CD14-positive monocyte (primary cell): ENCODE measurements around the gene SORD. TPM values are rescaled to one million over a fixed set of nuclear protein-coding genes. Genes with fewer than 3 reads are reported as not detected.

ENCODE experiments used
- DNase-seq, 3 donors: peaks; one replicate each; pipeline ENCODE4 v3.0.0-alpha.2; 2011 to 2022
- H2AFZ ChIP-seq: 2 replicates; pipeline ENCODE4 v1.6.0; 2012; ENCODE audit warnings: mild to moderate bottlenecking, low read depth, low read length, inconsistent platforms; ENCODE audit not compliant: insufficient read depth, poor library complexity, severe bottlenecking
- H3K27ac ChIP-seq, 2 donors: 1 replicate in 1 of 2; 2 replicates in 1 of 2; pipeline ENCODE4 v1.5.1; 2012 to 2013; ENCODE audit warnings: low read length in 2 of 2, control low read depth in 1 of 2, inconsistent platforms in 1 of 2, low read depth in 1 of 2, mild to moderate bottlenecking in 1 of 2
- H3K27me3 ChIP-seq, 2 donors: one replicate each; pipeline versions ENCODE4 v1.6.0 to v1.6.1; 2011 to 2013; ENCODE audit warnings: low read length in 2 of 2; ENCODE audit not compliant: control insufficient read depth in 2 of 2, insufficient read depth in 2 of 2
- H3K36me3 ChIP-seq, 2 donors: replicated peaks in 1 of 2; 1 replicate in 1 of 2; 2 replicates in 1 of 2; pipeline versions ENCODE4 v1.5.1 to v1.6.1; 2012 to 2013; ENCODE audit warnings: low read length in 2 of 2, control low read depth in 1 of 2, inconsistent platforms in 1 of 2, mild to moderate bottlenecking in 1 of 2; ENCODE audit not compliant: insufficient read depth in 2 of 2, control insufficient read depth in 1 of 2
- H3K4me1 ChIP-seq, 2 donors: 1 replicate in 1 of 2; 2 replicates in 1 of 2; pipeline versions ENCODE4 v1.5.1 to v1.6.1; 2012 to 2013; ENCODE audit warnings: low read length in 2 of 2, control low read depth in 1 of 2, inconsistent platforms in 1 of 2, mild to moderate bottlenecking in 1 of 2, moderate library complexity in 1 of 2; ENCODE audit not compliant: insufficient read depth in 2 of 2, control insufficient read depth in 1 of 2
- H3K4me2 ChIP-seq: replicated peaks from 2 replicates; pipeline ENCODE3; 2012; ENCODE audit warnings: low read length, moderate library complexity, mild to moderate bottlenecking; ENCODE audit not compliant: poor library complexity, severe bottlenecking; ENCODE audit errors: extremely low read depth
- H3K4me3 ChIP-seq, 3 experiments: fragments of 200-600 bp in 1 of 3; sonication (generic) in 1 of 3; replicated peaks in 1 of 3; 1 replicate in 2 of 3; 2 replicates in 1 of 3; pipeline ENCODE4 v1.5.1; 2011 to 2013; ENCODE audit warnings: low read length in 3 of 3, mild to moderate bottlenecking in 3 of 3, control low read depth in 2 of 3, low read depth in 2 of 3, inconsistent platforms in 1 of 3, moderate library complexity in 1 of 3
- H3K79me2 ChIP-seq: 2 replicates; pipeline ENCODE4 v1.6.0; 2012; ENCODE audit warnings: mild to moderate bottlenecking, control low read depth, inconsistent platforms, low read length, moderate library complexity; ENCODE audit not compliant: insufficient read depth
- H3K9ac ChIP-seq: 2 replicates; pipeline ENCODE4 v1.6.0; 2017; ENCODE audit warnings: low read length, mild to moderate bottlenecking; ENCODE audit not compliant: insufficient read depth, poor library complexity, severe bottlenecking
- H3K9me3 ChIP-seq, 2 donors: replicated peaks in 1 of 2; 1 replicate in 1 of 2; 2 replicates in 1 of 2; pipeline versions ENCODE4 v1.5.1 to v1.6.1; 2012 to 2013; ENCODE audit warnings: low read length in 2 of 2, control low read depth in 1 of 2; ENCODE audit not compliant: control insufficient read depth in 1 of 2, insufficient read depth in 1 of 2
- H4K20me1 ChIP-seq: 2 replicates; pipeline ENCODE4 v1.6.0; 2012; ENCODE audit warnings: mild to moderate bottlenecking, low read length, control low read depth, moderate library complexity; ENCODE audit not compliant: insufficient read depth
- H3K27ac Mint-ChIP-seq, 7 donors: one replicate each; pipeline ENCODE4 v1.8.0; 2020; ENCODE audit warnings: mild to moderate bottlenecking in 7 of 7, mixed read lengths in 7 of 7, moderate library complexity in 6 of 7, inconsistent platforms in 2 of 7
- H3K27me3 Mint-ChIP-seq, 3 donors: one replicate each; pipeline ENCODE4 v1.8.0; 2021 to 2022; ENCODE audit warnings: low read depth in 3 of 3, mild to moderate bottlenecking in 3 of 3, mixed read lengths in 3 of 3, moderate library complexity in 3 of 3, inconsistent platforms in 1 of 3
- H3K36me3 Mint-ChIP-seq, 2 donors: one replicate each; pipeline ENCODE4 v1.8.0; 2020; ENCODE audit warnings: mixed read lengths in 2 of 2, inconsistent platforms in 1 of 2, mild to moderate bottlenecking in 1 of 2
- H3K4me1 Mint-ChIP-seq: one replicate; pipeline ENCODE4 v1.8.0; 2020; ENCODE audit warnings: mild to moderate bottlenecking, mixed read lengths
- H3K4me3 Mint-ChIP-seq, 2 donors: one replicate each; pipeline ENCODE4 v1.8.0; 2020; ENCODE audit warnings: mild to moderate bottlenecking in 2 of 2, mixed read lengths in 2 of 2, moderate library complexity in 1 of 2
- H3K9me3 Mint-ChIP-seq, 7 donors: one replicate each; pipeline ENCODE4 v1.8.0; 2020 to 2022; ENCODE audit warnings: mixed read lengths in 7 of 7, mild to moderate bottlenecking in 6 of 7, moderate library complexity in 6 of 7, inconsistent platforms in 2 of 7
- CTCF ChIP-seq: fragments of 200-600 bp; IDR thresholded peaks from one replicate; pipeline ENCODE4 v1.8.0; 2022; ENCODE audit warnings: antibody characterized with exemption, mild to moderate bottlenecking
- WGBS: methylation state at CpG from one replicate; pipeline ENCODE4 v1.1.5; 2013; ENCODE audit warnings: missing lambda C conversion rate; ENCODE audit not compliant: insufficient coverage; 5-methylcytosine and 5-hydroxymethylcytosine counted together
- intact Hi-C, 2 donors: fragments of 100-400 bp; cut with micrococcal nuclease; formaldehyde crosslinking; loops; one replicate each; pipeline versions ENCODE4 v1.15.0 to v1.15.1; 2023
- polyA plus RNA-seq, 3 donors: library from polyadenylated mRNA; depleted of rRNA in 1 of 3; unstranded in 2 of 3; stranded (reverse) in 1 of 3; fragments of 300-500 nt in 2 of 3; fragments of >200 nt in 1 of 3; fragmentation: Illumina TruSeq in 2 of 3; gene quantifications; 1 replicate in 2 of 3; 2 replicates in 1 of 3; pipeline ENCODE4 v1.2.3, GENCODE V29; 2012 to 2021

SORD gene
- polyA plus RNA-seq, 3 donors = 17.9 to 22.6 (median 21.7) TPM

DNA sequence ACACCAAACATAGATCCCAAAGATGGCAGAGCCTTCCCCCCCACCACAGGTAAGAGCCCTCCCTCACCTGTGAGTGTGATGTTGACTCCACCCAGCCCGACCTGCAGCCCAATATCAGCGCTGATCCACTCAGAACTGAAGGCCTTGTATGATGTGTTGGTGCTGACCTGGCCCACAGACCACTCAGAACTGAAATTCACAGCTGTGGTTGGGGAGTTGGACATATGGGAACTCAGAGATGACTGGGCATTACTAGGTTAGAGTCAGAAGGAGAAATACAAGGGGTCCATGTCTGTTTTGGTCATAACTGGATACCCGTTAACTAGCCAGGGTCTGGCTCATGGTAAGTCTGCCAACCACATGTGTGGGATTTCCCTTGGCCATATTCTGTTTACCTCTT, 98.0 kb downstream of the SORD start:
- Histone ChIP-seq H3K27me3 (peaks cover 24 to 34% of the 10 kb centered on the region in 2 donors), H3K9ac (no peak overlapping the region), H3K4me1 (peaks cover 14 to 24% of the 10 kb centered on the region in 2 donors), H2AFZ (no peak overlapping the region), H3K36me3 (no peaks in the 10 kb centered on the region), H3K4me2 (no peak overlapping the region), H3K27ac (no peak overlapping the region), H3K4me3 (no peak overlapping the region), H3K9me3 (peaks cover 0 to 16% of the 10 kb centered on the region in 2 donors), H4K20me1 (no peaks in the 10 kb centered on the region), H3K79me2 (no peaks in the 10 kb centered on the region)
- TF ChIP-seq CTCF = no peak
- Mint-ChIP-seq H3K36me3 (peaks cover 0 to 7% of the 10 kb centered on the region in 2 donors), H3K4me3 (peak overlapping the region in 1 of 2 donors; percentile 10), H3K9me3 (peaks cover 0 to 12% (median 7%) of the 10 kb centered on the region in 7 donors), H3K27me3 (peaks cover 39 to 59% (median 52%) of the 10 kb centered on the region in 3 donors), H3K27ac (no peak overlapping the region), H3K4me1 (peaks cover 25% of the 10 kb centered on the region)
- WGBS = no CpG with 5 or more reads among the region's 3 CpGs
- intact Hi-C loops = loop anchor here in 1 of 2 donors (5.0 kb wide), 1 partner anchor 86 kb away; no protein-coding TSS in a partner anchor
- no peak for DNase-seq

- H3K4me3 Mint-ChIP-seq = peak overlapping the region in 1 of 2 donors; percentile 59
- peaks cover 0 to 12% (median 6%) of the 10 kb centered on the region in 7 donors for H3K9me3 Mint-ChIP-seq
- H3K9ac ChIP-seq = no peak overlapping the region
- WGBS = 50% methylated on average over 4 of the region's 9 CpGs
- H3K4me1 ChIP-seq = peaks cover 8 to 16% of the 10 kb centered on the region in 2 donors
- H3K27ac ChIP-seq = no peak overlapping the region
- no peak for TF ChIP-seq CTCF
- H3K4me1 Mint-ChIP-seq = peaks cover 20% of the 10 kb centered on the region
- intact Hi-C loops = loop anchor here in 1 of 2 donors (5.0 kb wide), 1 partner anchor 85 kb away; no protein-coding TSS in a partner anchor
- no peak overlapping the region for H3K4me2 ChIP-seq
- no peaks in the 10 kb centered on the region for H4K20me1 ChIP-seq
- peak overlapping the region in 1 of 7 donors; percentile 34 for H3K27ac Mint-ChIP-seq
- H3K27me3 Mint-ChIP-seq = peaks cover 35 to 55% (median 44%) of the 10 kb centered on the region in 3 donors
- H3K9me3 ChIP-seq = peaks cover 0 to 9% of the 10 kb centered on the region in 2 donors
- H3K36me3 ChIP-seq = no peaks in the 10 kb centered on the region
- no peak overlapping the region for H2AFZ ChIP-seq
- H3K27me3 ChIP-seq = peaks cover 21 to 28% of the 10 kb centered on the region in 2 donors
- no peak overlapping the region for H3K4me3 ChIP-seq
- H3K79me2 ChIP-seq = no peaks in the 10 kb centered on the region
- H3K36me3 Mint-ChIP-seq = peaks cover 0 to 7% of the 10 kb centered on the region in 2 donors
- peak; percentile 11 to 63 (median 30) for DNase-seq
Measured at GRCh38 chr15:45121706-45122417, 98.9 kb downstream of the SORD start.
